CD14-positive monocyte (primary cell): ENCODE data around the gene HAUS5. TPM values are rescaled to one million over a fixed set of nuclear protein-coding genes. Genes with fewer than 3 reads are reported as not detected.

Experiments used
- DNase-seq, 3 donors: peaks; one replicate each; pipeline ENCODE4 v3.0.0-alpha.2; 2011 to 2022
- H2AFZ ChIP-seq: 2 replicates; pipeline ENCODE4 v1.6.0; 2012; ENCODE audit warnings: mild to moderate bottlenecking, low read depth, low read length, inconsistent platforms; ENCODE audit not compliant: insufficient read depth, poor library complexity, severe bottlenecking
- H3K27ac ChIP-seq, 2 donors: 1 replicate in 1 of 2; 2 replicates in 1 of 2; pipeline ENCODE4 v1.5.1; 2012 to 2013; ENCODE audit warnings: low read length in 2 of 2, control low read depth in 1 of 2, inconsistent platforms in 1 of 2, low read depth in 1 of 2, mild to moderate bottlenecking in 1 of 2
- H3K27me3 ChIP-seq, 2 donors: one replicate each; pipeline versions ENCODE4 v1.6.0 to v1.6.1; 2011 to 2013; ENCODE audit warnings: low read length in 2 of 2; ENCODE audit not compliant: control insufficient read depth in 2 of 2, insufficient read depth in 2 of 2
- H3K36me3 ChIP-seq, 2 donors: replicated peaks in 1 of 2; 1 replicate in 1 of 2; 2 replicates in 1 of 2; pipeline versions ENCODE4 v1.5.1 to v1.6.1; 2012 to 2013; ENCODE audit warnings: low read length in 2 of 2, control low read depth in 1 of 2, inconsistent platforms in 1 of 2, mild to moderate bottlenecking in 1 of 2; ENCODE audit not compliant: insufficient read depth in 2 of 2, control insufficient read depth in 1 of 2
- H3K4me1 ChIP-seq, 2 donors: 1 replicate in 1 of 2; 2 replicates in 1 of 2; pipeline versions ENCODE4 v1.5.1 to v1.6.1; 2012 to 2013; ENCODE audit warnings: low read length in 2 of 2, control low read depth in 1 of 2, inconsistent platforms in 1 of 2, mild to moderate bottlenecking in 1 of 2, moderate library complexity in 1 of 2; ENCODE audit not compliant: insufficient read depth in 2 of 2, control insufficient read depth in 1 of 2
- H3K4me2 ChIP-seq: replicated peaks from 2 replicates; pipeline ENCODE3; 2012; ENCODE audit warnings: low read length, moderate library complexity, mild to moderate bottlenecking; ENCODE audit not compliant: poor library complexity, severe bottlenecking; ENCODE audit errors: extremely low read depth
- H3K4me3 ChIP-seq, 3 experiments: fragments of 200-600 bp in 1 of 3; sonication (generic) in 1 of 3; replicated peaks in 1 of 3; 1 replicate in 2 of 3; 2 replicates in 1 of 3; pipeline ENCODE4 v1.5.1; 2011 to 2013; ENCODE audit warnings: low read length in 3 of 3, mild to moderate bottlenecking in 3 of 3, control low read depth in 2 of 3, low read depth in 2 of 3, inconsistent platforms in 1 of 3, moderate library complexity in 1 of 3
- H3K79me2 ChIP-seq: 2 replicates; pipeline ENCODE4 v1.6.0; 2012; ENCODE audit warnings: mild to moderate bottlenecking, control low read depth, inconsistent platforms, low read length, moderate library complexity; ENCODE audit not compliant: insufficient read depth
- H3K9ac ChIP-seq: 2 replicates; pipeline ENCODE4 v1.6.0; 2017; ENCODE audit warnings: low read length, mild to moderate bottlenecking; ENCODE audit not compliant: insufficient read depth, poor library complexity, severe bottlenecking
- H3K9me3 ChIP-seq, 2 donors: replicated peaks in 1 of 2; 1 replicate in 1 of 2; 2 replicates in 1 of 2; pipeline versions ENCODE4 v1.5.1 to v1.6.1; 2012 to 2013; ENCODE audit warnings: low read length in 2 of 2, control low read depth in 1 of 2; ENCODE audit not compliant: control insufficient read depth in 1 of 2, insufficient read depth in 1 of 2
- H4K20me1 ChIP-seq: 2 replicates; pipeline ENCODE4 v1.6.0; 2012; ENCODE audit warnings: mild to moderate bottlenecking, low read length, control low read depth, moderate library complexity; ENCODE audit not compliant: insufficient read depth
- H3K27ac Mint-ChIP-seq, 7 donors: one replicate each; pipeline ENCODE4 v1.8.0; 2020; ENCODE audit warnings: mild to moderate bottlenecking in 7 of 7, mixed read lengths in 7 of 7, moderate library complexity in 6 of 7, inconsistent platforms in 2 of 7
- H3K27me3 Mint-ChIP-seq, 3 donors: one replicate each; pipeline ENCODE4 v1.8.0; 2021 to 2022; ENCODE audit warnings: low read depth in 3 of 3, mild to moderate bottlenecking in 3 of 3, mixed read lengths in 3 of 3, moderate library complexity in 3 of 3, inconsistent platforms in 1 of 3
- H3K36me3 Mint-ChIP-seq, 2 donors: one replicate each; pipeline ENCODE4 v1.8.0; 2020; ENCODE audit warnings: mixed read lengths in 2 of 2, inconsistent platforms in 1 of 2, mild to moderate bottlenecking in 1 of 2
- H3K4me1 Mint-ChIP-seq: one replicate; pipeline ENCODE4 v1.8.0; 2020; ENCODE audit warnings: mild to moderate bottlenecking, mixed read lengths
- H3K4me3 Mint-ChIP-seq, 2 donors: one replicate each; pipeline ENCODE4 v1.8.0; 2020; ENCODE audit warnings: mild to moderate bottlenecking in 2 of 2, mixed read lengths in 2 of 2, moderate library complexity in 1 of 2
- H3K9me3 Mint-ChIP-seq, 7 donors: one replicate each; pipeline ENCODE4 v1.8.0; 2020 to 2022; ENCODE audit warnings: mixed read lengths in 7 of 7, mild to moderate bottlenecking in 6 of 7, moderate library complexity in 6 of 7, inconsistent platforms in 2 of 7
- WGBS: methylation state at CpG from one replicate; pipeline ENCODE4 v1.1.5; 2013; ENCODE audit warnings: missing lambda C conversion rate; ENCODE audit not compliant: insufficient coverage; 5-methylcytosine and 5-hydroxymethylcytosine counted together
- intact Hi-C, 2 donors: fragments of 100-400 bp; cut with micrococcal nuclease; formaldehyde crosslinking; loops; one replicate each; pipeline versions ENCODE4 v1.15.0 to v1.15.1; 2023
- polyA plus RNA-seq, 3 donors: library from polyadenylated mRNA; depleted of rRNA in 1 of 3; unstranded in 2 of 3; stranded (reverse) in 1 of 3; fragments of 300-500 nt in 2 of 3; fragments of >200 nt in 1 of 3; fragmentation: Illumina TruSeq in 2 of 3; gene quantifications; 1 replicate in 2 of 3; 2 replicates in 1 of 3; pipeline ENCODE4 v1.2.3, GENCODE V29; 2012 to 2021
- TF ChIP-seq, protein P1 (sequence below): fragments of 200-600 bp; IDR thresholded peaks from one replicate; pipeline ENCODE4 v1.8.0; 2022; ENCODE audit warnings: antibody characterized with exemption, mild to moderate bottlenecking

Gene HAUS5
- polyA plus RNA-seq, 3 donors, result 0.94 to 6.3 (median 0.99) TPM

DNA sequence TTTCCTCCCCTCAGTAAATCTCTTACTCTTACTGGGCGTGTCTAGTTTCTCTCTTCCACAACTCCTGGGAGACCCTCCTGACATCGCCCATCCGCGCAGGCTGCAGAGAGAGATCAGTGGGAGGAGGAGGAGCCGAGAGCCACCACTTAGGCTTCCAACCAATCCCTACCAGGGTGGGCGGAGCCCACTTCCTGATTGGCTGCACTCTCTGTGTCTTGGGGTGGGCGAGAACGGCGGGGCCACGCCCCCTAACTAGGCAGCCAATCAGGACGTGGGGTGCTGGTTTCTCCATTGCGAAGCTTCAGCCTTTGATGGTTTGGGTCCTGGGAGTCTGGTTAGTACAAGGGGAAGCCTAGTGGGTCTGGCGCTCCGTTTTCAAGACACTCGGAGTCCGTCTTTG is 26.7 kb upstream of the HAUS5 start, which contains the start of gene PMIS2:
Gene PMIS2, plus strand, starts transcription at position 326 of the 400 bp plus-strand sequence. CDS start 87 bp downstream, outside the sequence.
- Mint-ChIP-seq H3K27ac (no peak within 1 kb of the TSS), H3K27me3 (peaks cover 8 to 36% (median 13%) of the 10 kb centered on the region in 3 donors), H3K4me3 (peak within 1 kb of the TSS in 1 of 2 donors; percentile 52), H3K9me3 (peaks cover 0 to 11% (median 6%) of the 10 kb centered on the region in 7 donors), H3K36me3 (no peaks in the 10 kb centered on the region), H3K4me1 (no peaks in the 10 kb centered on the region)
- Histone ChIP-seq H3K4me1 (no peaks in the 10 kb centered on the region), H3K79me2 (no peaks in the 10 kb centered on the region), H3K4me2 (no peak within 1 kb of the TSS), H3K36me3 (no peaks in the 10 kb centered on the region), H3K9ac (no peak within 1 kb of the TSS), H3K4me3 (no peak within 1 kb of the TSS), H2AFZ (no peak within 1 kb of the TSS), H3K9me3 (peaks cover 0 to 5% of the 10 kb centered on the region in 2 donors), H3K27me3 (peaks cover 0 to 2% of the 10 kb centered on the region in 2 donors), H4K20me1 (no peaks in the 10 kb centered on the region), H3K27ac (no peak within 1 kb of the TSS)
- intact Hi-C loops, result no loop called here
- 56% methylated on average over 2 of the region's 16 CpGs for WGBS
- TF ChIP-seq, protein P1, sequence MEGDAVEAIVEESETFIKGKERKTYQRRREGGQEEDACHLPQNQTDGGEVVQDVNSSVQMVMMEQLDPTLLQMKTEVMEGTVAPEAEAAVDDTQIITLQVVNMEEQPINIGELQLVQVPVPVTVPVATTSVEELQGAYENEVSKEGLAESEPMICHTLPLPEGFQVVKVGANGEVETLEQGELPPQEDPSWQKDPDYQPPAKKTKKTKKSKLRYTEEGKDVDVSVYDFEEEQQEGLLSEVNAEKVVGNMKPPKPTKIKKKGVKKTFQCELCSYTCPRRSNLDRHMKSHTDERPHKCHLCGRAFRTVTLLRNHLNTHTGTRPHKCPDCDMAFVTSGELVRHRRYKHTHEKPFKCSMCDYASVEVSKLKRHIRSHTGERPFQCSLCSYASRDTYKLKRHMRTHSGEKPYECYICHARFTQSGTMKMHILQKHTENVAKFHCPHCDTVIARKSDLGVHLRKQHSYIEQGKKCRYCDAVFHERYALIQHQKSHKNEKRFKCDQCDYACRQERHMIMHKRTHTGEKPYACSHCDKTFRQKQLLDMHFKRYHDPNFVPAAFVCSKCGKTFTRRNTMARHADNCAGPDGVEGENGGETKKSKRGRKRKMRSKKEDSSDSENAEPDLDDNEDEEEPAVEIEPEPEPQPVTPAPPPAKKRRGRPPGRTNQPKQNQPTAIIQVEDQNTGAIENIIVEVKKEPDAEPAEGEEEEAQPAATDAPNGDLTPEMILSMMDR, result no peak
- no peak for DNase-seq

DNA sequence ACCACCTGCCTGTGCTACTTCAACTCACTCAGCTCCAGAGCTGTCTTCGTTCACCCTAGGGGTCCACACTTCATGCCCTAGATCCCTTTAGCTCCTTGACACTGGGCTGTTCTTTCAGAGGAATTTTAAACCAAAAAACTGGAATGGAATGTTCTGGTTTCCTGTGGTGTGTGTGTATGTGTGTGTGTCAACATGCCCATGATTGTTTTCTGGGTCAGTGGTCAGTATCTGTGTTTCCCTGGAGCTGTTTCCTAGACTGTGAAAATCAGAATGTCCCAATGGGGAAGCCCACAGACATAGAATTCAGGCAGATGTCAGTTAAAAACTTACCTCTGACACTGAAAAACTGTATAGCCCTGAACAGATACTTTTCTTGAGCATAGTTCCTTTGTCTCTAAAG is 25.2 kb upstream of the HAUS5 start:
- Mint-ChIP-seq H3K27ac (no peak overlapping the region), H3K4me1 (no peaks in the 10 kb centered on the region), H3K9me3 (peaks cover 0 to 9% (median 5%) of the 10 kb centered on the region in 7 donors), H3K4me3 (peak overlapping the region in 1 of 2 donors; percentile 52), H3K36me3 (no peaks in the 10 kb centered on the region), H3K27me3 (peaks cover 10 to 35% (median 14%) of the 10 kb centered on the region in 3 donors)
- intact Hi-C loops, result no loop called here
- peaks cover 0 to 2% of the 10 kb centered on the region in 2 donors for H3K27me3 ChIP-seq
- no peaks in the 10 kb centered on the region for H4K20me1 ChIP-seq
- no peak overlapping the region for H3K9ac ChIP-seq
- no peak overlapping the region for H3K4me3 ChIP-seq
- H3K4me1 ChIP-seq, result no peaks in the 10 kb centered on the region
- no CpG with 5 or more reads among the region's 1 CpG for WGBS
- no peak overlapping the region for H2AFZ ChIP-seq
- H3K36me3 ChIP-seq, result no peaks in the 10 kb centered on the region
- TF ChIP-seq, protein P1, result no peak
- H3K79me2 ChIP-seq, result no peaks in the 10 kb centered on the region
- DNase-seq, result no peak
- peaks cover 0 to 5% of the 10 kb centered on the region in 2 donors for H3K9me3 ChIP-seq
- H3K4me2 ChIP-seq, result no peak overlapping the region
- no peak overlapping the region for H3K27ac ChIP-seq
